Lower leg skin (tissue), 3 donors: ENCODE measurements around the gene SMPD3.

Experiments used
- POLR2A ChIP-seq, 2 donors: fragments of 450-650 bp; IDR thresholded peaks; one replicate each; pipeline ENCODE4 v1.6.1; 2016 to 2017; ENCODE audit warnings: antibody characterized with exemption in 2 of 2, mild to moderate bottlenecking in 1 of 2, moderate library complexity in 1 of 2
- TF ChIP-seq, protein P1 (sequence below), 3 donors: fragments of 450-650 bp; IDR thresholded peaks; one replicate each; pipeline ENCODE4 v1.5.1; 2016; ENCODE audit warnings: antibody characterized with exemption in 3 of 3, mild to moderate bottlenecking in 3 of 3, moderate library complexity in 2 of 3

DNA sequence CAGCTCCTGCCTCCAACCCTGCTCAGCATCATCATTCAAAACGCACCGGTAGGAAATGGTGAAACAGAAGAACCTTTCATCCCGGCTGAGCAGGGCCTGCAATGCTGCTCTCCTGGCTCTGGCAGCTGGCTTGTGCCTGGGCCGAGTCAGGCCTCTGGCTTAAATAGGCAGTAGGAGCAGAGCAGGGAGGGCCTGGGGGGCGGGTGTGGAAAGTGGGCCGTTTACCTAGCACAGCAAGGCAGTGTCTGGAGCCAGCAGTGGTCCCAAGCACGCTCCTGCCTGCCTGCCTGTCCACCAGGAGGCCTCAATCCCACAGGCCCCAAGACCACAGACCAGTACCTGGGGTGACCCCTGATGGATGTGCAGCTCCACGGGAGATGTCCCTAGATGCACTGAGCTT lies 59.3 kb downstream of the SMPD3 start:
- TF ChIP-seq, protein P1, sequence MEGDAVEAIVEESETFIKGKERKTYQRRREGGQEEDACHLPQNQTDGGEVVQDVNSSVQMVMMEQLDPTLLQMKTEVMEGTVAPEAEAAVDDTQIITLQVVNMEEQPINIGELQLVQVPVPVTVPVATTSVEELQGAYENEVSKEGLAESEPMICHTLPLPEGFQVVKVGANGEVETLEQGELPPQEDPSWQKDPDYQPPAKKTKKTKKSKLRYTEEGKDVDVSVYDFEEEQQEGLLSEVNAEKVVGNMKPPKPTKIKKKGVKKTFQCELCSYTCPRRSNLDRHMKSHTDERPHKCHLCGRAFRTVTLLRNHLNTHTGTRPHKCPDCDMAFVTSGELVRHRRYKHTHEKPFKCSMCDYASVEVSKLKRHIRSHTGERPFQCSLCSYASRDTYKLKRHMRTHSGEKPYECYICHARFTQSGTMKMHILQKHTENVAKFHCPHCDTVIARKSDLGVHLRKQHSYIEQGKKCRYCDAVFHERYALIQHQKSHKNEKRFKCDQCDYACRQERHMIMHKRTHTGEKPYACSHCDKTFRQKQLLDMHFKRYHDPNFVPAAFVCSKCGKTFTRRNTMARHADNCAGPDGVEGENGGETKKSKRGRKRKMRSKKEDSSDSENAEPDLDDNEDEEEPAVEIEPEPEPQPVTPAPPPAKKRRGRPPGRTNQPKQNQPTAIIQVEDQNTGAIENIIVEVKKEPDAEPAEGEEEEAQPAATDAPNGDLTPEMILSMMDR (IDR thresholded peaks at IDR 0.05): no peak
- no peak for TF ChIP-seq POLR2A (IDR thresholded peaks at IDR 0.05)
